ENCODE measurements around the gene GPR12. TPM values are rescaled to one million over a fixed set of nuclear protein-coding genes. Genes with fewer than 3 reads are reported as not detected.

GPR12 gene
- total RNA-seq, 2 experiments from 2014 or later = not detected

DNA sequence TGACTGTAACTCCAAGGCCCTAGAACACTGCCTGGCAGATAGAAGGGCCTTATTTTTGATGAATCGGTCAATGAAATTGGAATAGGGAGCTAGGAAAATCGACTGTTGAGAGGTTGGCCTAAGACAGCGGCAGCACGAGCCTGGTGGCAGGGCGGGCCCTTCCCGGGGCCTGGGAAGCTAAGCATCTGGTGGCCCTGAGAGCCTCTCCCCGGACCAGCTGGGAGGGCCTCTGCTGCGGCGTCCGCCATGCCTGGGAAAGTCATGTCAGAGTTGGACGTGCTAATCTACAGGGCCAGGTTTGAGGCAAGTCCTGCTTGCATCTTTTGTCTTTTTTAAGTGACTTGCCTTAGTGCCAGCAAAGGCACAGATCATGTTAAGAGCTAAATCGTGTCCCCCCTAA is 11.2 kb upstream of the GPR12 start:
- Histone ChIP-seq H2AFZ (ENCODE audit: low read length) (no peak overlapping the region), H3K36me3 (ENCODE audit: insufficient read depth, low read length) (no peaks in the 10 kb centered on the region), H4K20me1 (ENCODE audit: insufficient read depth, low read length) (no peaks in the 10 kb centered on the region), H3K9me3 (ENCODE audit: low read length) (no peaks in the 10 kb centered on the region), H3K4me1 (ENCODE audit: insufficient read depth, low read length, poor library complexity, severe bottlenecking) (no peaks in the 10 kb centered on the region), H3K79me2 (ENCODE audit: insufficient read depth, low read depth, low read length) (no peaks in the 10 kb centered on the region), H3K4me2 (ENCODE audit: low read length) (no peak overlapping the region), H3K9me2 (ENCODE audit: insufficient read depth, low read length) (no peaks in the 10 kb centered on the region), H3K27ac (ENCODE audit: low read depth, low read length, poor library complexity, severe bottlenecking) (no peak overlapping the region), H3K4me3 (ENCODE audit: low read depth, low read length, poor library complexity, severe bottlenecking) (no peak overlapping the region)
- POLR2A ChIA-PET = interaction anchor here (1.5 kb wide), 1 partner anchor 12 kb away, joined by 4 read pairs; no protein-coding TSS in a partner anchor
- TF ChIP-seq EZH2phosphoT487 (IDR thresholded peaks at IDR 0.05; ENCODE audit: borderline replicate concordance, low read depth, low read length) = no peak
- TF ChIP-seq, protein P1, sequence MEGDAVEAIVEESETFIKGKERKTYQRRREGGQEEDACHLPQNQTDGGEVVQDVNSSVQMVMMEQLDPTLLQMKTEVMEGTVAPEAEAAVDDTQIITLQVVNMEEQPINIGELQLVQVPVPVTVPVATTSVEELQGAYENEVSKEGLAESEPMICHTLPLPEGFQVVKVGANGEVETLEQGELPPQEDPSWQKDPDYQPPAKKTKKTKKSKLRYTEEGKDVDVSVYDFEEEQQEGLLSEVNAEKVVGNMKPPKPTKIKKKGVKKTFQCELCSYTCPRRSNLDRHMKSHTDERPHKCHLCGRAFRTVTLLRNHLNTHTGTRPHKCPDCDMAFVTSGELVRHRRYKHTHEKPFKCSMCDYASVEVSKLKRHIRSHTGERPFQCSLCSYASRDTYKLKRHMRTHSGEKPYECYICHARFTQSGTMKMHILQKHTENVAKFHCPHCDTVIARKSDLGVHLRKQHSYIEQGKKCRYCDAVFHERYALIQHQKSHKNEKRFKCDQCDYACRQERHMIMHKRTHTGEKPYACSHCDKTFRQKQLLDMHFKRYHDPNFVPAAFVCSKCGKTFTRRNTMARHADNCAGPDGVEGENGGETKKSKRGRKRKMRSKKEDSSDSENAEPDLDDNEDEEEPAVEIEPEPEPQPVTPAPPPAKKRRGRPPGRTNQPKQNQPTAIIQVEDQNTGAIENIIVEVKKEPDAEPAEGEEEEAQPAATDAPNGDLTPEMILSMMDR (conservative IDR thresholded peaks at IDR 0.05; ENCODE audit: low read length) = no peak
- no TSS peak for BruUV-seq (replicated peaks)
- CTCF ChIA-PET (ENCODE audit: unreplicated experiment) = no interaction called here
- intact Hi-C loops (cut with micrococcal nuclease; ENCODE audit: unreplicated experiment) = no loop called here
- no peak for DNase-seq (ENCODE audit: low spot score)

DNA sequence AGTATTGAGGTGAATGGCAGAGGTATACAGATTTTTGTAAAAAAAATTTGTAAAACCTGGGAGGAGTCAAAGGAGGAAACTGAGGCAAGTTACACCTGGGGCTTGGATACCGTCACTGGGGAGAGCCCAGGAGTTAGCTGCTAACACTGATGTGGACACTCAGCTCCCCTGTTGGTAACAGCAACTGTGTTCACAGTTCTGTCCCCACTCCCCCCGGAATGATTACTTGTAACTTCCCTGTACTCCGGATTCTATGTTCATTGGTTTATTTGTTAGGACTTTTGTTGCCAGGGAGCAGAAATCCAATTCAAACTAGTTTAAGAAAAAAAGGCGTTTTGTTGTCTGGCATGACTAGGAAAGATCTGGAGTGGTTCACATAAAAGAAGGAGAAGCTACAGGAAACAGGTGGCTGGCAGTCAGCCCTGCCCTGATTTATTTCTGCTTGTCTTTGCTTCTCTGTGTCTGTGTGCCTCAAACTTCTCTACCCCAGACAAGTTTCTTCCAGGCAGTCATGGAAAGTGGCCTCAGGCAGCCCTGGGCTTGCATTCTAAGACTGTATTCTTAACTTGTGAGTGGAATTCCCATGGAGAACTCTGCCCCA is 2.3 kb upstream of the GPR12 start:
- H3K79me2 ChIP-seq (ENCODE audit: insufficient read depth, low read depth, low read length) = no peaks in the 10 kb centered on the region
- no peak overlapping the region for H3K4me2 ChIP-seq (ENCODE audit: low read length)
- H3K9me3 ChIP-seq (ENCODE audit: low read length) = no peaks in the 10 kb centered on the region
- ChIA-PET CTCF (ENCODE audit: unreplicated experiment) (no interaction called here), POLR2A (interaction anchor here (0.6 to 0.7 kb wide), 2 partner anchors 519 to 705 kb away, joined by 3 read pairs; no protein-coding TSS in a partner anchor)
- no peaks in the 10 kb centered on the region for H3K9me2 ChIP-seq (ENCODE audit: insufficient read depth, low read length)
- H3K27ac ChIP-seq (ENCODE audit: low read depth, low read length, poor library complexity, severe bottlenecking) = no peak overlapping the region
- TF ChIP-seq, protein P1 (conservative IDR thresholded peaks at IDR 0.05; ENCODE audit: low read length) = no peak
- DNase-seq (ENCODE audit: low spot score) = no peak
- no peaks in the 10 kb centered on the region for H4K20me1 ChIP-seq (ENCODE audit: insufficient read depth, low read length)
- no TSS peak for BruUV-seq (replicated peaks)
- no peak overlapping the region for H3K4me3 ChIP-seq (ENCODE audit: low read depth, low read length, poor library complexity, severe bottlenecking)
- no peak overlapping the region for H2AFZ ChIP-seq (ENCODE audit: low read length)
- H3K36me3 ChIP-seq (ENCODE audit: insufficient read depth, low read length) = no peaks in the 10 kb centered on the region
- intact Hi-C loops (cut with micrococcal nuclease; ENCODE audit: unreplicated experiment) = no loop called here
- H3K4me1 ChIP-seq (ENCODE audit: insufficient read depth, low read length, poor library complexity, severe bottlenecking) = no peaks in the 10 kb centered on the region

DNA sequence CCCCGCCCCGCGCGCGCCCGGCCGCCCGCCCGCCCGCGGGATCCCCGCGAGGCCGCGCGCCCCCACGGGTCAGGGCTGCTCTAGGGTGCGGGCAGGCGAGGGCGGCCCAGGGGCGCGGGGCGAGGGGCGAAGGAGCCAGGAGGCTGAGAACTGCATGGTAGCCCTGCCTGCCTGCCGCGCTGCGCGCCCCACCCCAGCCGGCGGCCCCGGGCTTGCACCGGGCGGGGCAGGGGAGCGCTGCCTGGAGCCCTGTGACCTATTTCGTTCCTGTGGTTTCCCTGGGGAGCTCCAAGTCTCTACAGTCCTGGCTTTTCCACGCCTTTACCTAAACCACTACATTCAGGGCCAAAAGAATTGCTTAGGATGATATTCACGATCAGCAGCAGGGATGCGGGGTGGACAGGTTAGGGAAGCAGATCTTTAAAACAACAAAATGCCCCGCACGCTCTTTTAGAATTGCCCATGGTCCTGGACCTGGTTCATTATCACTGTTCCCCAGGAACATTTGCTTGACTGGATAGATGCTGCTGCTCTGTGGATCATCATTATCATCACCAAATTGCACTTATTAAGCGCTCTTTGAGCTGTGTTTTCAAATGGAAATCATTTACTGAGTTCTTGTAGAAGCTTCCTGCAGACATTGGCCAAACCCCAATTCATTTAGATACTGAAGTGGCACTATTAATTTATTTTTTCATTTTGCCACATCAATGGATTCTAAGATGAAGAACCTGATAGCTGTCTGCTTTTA is 421 bp upstream of the GPR12 start:
- POLR2A ChIA-PET = no interaction called here
- H4K20me1 ChIP-seq (ENCODE audit: insufficient read depth, low read length) = no peaks in the 10 kb centered on the region
- H3K9me3 ChIP-seq (ENCODE audit: low read length) = no peaks in the 10 kb centered on the region
- H2AFZ ChIP-seq (ENCODE audit: low read length) = no peak overlapping the region
- CTCF ChIA-PET (ENCODE audit: unreplicated experiment) = no interaction called here
- no peak overlapping the region for H3K4me2 ChIP-seq (ENCODE audit: low read length)
- no peak overlapping the region for H3K27ac ChIP-seq (ENCODE audit: low read depth, low read length, poor library complexity, severe bottlenecking)
- H3K79me2 ChIP-seq (ENCODE audit: insufficient read depth, low read depth, low read length) = no peaks in the 10 kb centered on the region
- intact Hi-C loops (cut with micrococcal nuclease; ENCODE audit: unreplicated experiment) = no loop called here
- TF ChIP-seq, protein P1 (conservative IDR thresholded peaks at IDR 0.05; ENCODE audit: low read length) = no peak
- no peak for TF ChIP-seq EZH2phosphoT487 (IDR thresholded peaks at IDR 0.05; ENCODE audit: borderline replicate concordance, low read depth, low read length)
- no peak for DNase-seq (ENCODE audit: low spot score)
- H3K4me3 ChIP-seq (ENCODE audit: low read depth, low read length, poor library complexity, severe bottlenecking) = no peak overlapping the region
- no peaks in the 10 kb centered on the region for H3K36me3 ChIP-seq (ENCODE audit: insufficient read depth, low read length)
- no peaks in the 10 kb centered on the region for H3K9me2 ChIP-seq (ENCODE audit: insufficient read depth, low read length)
- no TSS peak for BruUV-seq (replicated peaks)
- H3K4me1 ChIP-seq (ENCODE audit: insufficient read depth, low read length, poor library complexity, severe bottlenecking) = no peaks in the 10 kb centered on the region
